ENCODE results near the gene SMIM17.
"Not testable (repeated sequence)": the region's sequence is repeated elsewhere in the genome, so short reads cannot be mapped to it uniquely, and the experiment has no call there.

SMIM17 gene

GRCh38 chr19:56661248-56661647 lies 18.3 kb downstream of the SMIM17 start:
- DNase-seq = no peak

- DNase-seq = no peak
Measured at GRCh38 chr19:56663931-56664500, 21.1 kb downstream of the SMIM17 start.

GRCh38 chr19:56664511-56664910 lies 21.6 kb downstream of the SMIM17 start:
- no peak for DNase-seq

GRCh38 chr19:56667311-56667870 lies 24.4 kb downstream of the SMIM17 start:
- no peak for DNase-seq

GRCh38 chr19:56668676-56669075 lies 25.7 kb downstream of the SMIM17 start:
- DNase-seq = no peak

- no peak for DNase-seq
Measured at GRCh38 chr19:56670401-56670960, 27.5 kb downstream of the SMIM17 start.

GRCh38 chr19:56670961-56671612 lies 28.1 kb downstream of the SMIM17 start:
- DNase-seq = no peak

GRCh38 chr19:56671613-56671994 lies 28.6 kb downstream of the SMIM17 start, which contains the start of gene ZNF835:
TSS of gene ZNF835 (minus strand) at chr19:56671757. CDS start at chr19:56665198, 6,559 bp downstream.
- DNase-seq = peak; percentile 89 to 97

- not testable (repeated sequence) for DNase-seq
Measured at GRCh38 chr19:56672610-56673009, 29.7 kb downstream of the SMIM17 start.

- no peak for DNase-seq
Measured at GRCh38 chr19:56678205-56678604, 35.2 kb downstream of the SMIM17 start.

GRCh38 chr19:56681702-56682101 lies 38.7 kb downstream of the SMIM17 start:
- DNase-seq = no peak

GRCh38 chr19:56683116-56683515 lies 40.2 kb downstream of the SMIM17 start:
- no peak for DNase-seq

- DNase-seq = no peak
Measured at GRCh38 chr19:56687031-56687430, 44.1 kb downstream of the SMIM17 start.

- no peak for DNase-seq
Measured at GRCh38 chr19:56689198-56689597, 46.2 kb downstream of the SMIM17 start.

GRCh38 chr19:56690670-56691069 lies 47.7 kb downstream of the SMIM17 start:
- DNase-seq = no peak

- peak in 1 of 2 experiments; percentile 21 for DNase-seq
Measured at GRCh38 chr19:56692206-56692895, 49.4 kb downstream of the SMIM17 start.

- no peak for DNase-seq
Measured at GRCh38 chr19:56699552-56699951, 56.6 kb downstream of the SMIM17 start.

- DNase-seq = no peak
Measured at GRCh38 chr19:56701895-56702294, 58.9 kb downstream of the SMIM17 start.

- no peak for DNase-seq
Measured at GRCh38 chr19:56705939-56706338, 63.0 kb downstream of the SMIM17 start.
